Measurements from ENCODE around the gene PRKG2.

PRKG2 gene

DNA sequence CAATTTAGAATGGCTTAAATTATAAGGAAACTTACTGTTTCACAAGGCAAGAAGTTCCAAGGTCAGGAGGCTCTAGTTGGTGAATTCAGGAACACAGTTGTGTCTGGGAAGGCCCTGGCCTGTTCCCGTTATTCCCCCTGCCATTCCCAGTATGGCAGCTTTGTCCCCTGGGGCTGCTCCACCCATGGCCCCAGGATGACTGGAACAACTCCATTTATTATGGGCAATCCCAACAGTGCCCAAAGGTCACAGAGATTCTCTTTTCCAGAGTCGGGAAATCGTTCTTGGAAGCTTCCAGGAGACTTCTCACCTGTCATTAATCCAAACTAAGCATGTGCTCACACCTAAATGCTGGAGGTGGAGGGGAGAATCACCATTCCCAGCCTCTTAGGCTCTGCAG is 2.8 kb upstream of the PRKG2 start:
- in situ Hi-C loops (cut with HindIII; ENCODE audit: low sequenced_read_pairs): no loop called here

DNA sequence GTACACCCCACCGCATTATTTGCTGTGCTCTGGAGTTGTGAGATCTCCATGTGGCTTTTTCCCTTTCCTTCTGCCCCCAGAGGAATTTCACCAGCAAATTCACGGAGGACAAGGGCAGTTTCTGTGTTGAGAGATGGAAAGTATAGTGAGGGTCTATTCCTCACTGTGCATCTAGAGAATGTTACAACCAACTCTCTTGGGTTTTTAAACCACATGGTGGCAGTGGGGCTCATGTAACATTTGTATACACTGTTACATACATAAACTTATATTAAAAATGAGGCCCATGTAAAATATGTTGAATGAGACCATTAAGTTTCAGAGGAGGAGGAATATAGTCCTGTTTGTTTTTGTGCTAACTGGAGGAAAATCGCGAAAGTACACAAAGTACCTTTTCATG is 909 bp upstream of the PRKG2 start:
- in situ Hi-C loops (cut with HindIII; ENCODE audit: low sequenced_read_pairs): no loop called here

DNA sequence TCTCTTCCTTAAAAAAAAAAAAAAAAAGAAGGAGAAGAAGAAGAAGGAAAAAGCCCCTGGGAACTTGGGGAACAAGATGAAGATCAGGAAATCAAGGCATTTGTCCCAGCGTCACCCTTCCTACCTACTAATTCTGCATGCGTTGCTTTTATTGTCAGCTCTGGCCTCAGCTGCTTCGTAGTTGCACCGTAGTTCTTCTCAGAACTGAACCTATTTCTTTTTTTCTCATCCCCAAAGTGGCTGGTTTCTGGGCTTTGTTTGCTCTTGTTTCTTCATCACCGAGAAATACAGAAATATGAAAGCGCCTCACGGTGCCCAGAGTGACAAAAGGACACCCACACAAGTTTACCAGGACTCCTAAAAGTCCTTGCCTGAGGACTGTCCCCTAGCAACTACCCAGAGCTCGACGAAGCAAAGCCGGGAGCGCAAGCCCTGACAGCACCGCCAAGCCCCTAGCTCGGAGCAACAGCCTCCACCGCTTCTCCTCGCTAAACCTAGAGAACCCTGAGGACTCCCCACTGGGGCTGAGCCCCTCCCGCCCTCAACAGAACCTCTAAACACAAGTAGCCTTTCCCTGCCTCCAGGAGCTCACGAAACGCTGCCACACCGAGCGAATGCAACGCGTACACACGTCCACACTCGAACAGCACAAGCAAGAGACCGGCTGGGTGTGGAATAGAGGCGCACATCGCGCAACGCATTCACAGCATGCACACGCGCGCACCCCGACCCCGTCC is 710 bp downstream of the PRKG2 start:
- in situ Hi-C loops (cut with HindIII; ENCODE audit: low sequenced_read_pairs): no loop called here

DNA sequence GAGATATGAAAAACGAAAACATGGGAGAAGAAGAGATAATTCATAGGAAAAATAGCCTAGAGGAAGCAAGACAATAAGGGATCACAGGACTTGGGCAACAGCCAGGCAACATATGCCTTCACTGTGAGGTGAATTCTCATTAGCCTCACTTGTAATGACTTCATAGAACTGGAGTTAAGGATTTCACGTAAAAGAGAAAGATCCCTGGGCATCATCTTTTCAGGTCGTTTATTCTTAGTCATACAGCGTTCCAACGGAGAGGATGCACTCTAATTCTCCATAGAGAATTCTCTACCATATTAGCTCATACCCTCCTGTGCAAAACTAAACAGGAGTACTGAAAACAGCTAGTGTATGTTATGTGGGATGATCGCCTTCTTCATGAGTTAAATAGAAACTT is 1.4 kb downstream of the PRKG2 start:
- in situ Hi-C loops (cut with HindIII; ENCODE audit: low sequenced_read_pairs): no loop called here

GRCh38 chr4:81211956-81212355 is 3.1 kb downstream of the PRKG2 start:
- in situ Hi-C loops (cut with HindIII; ENCODE audit: low sequenced_read_pairs): no loop called here

DNA sequence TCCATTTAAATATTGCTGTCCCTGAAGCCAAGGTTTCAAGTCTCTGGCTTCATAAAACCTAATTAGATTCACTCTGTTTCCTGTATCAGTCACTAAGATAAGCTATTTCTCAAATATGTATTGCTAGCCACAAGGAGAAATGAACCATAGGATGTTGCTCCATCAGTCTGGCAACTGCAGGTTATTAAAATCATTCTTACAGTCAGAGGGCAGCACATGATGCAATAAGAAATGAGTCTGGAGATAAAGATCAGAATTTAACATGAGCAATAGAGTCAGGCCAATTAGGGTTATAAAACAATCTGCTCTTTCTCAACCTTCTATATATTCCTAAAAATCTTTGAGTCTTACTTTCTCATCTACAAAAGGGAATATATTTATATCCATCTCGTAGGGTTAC is 7.2 kb downstream of the PRKG2 start:
- in situ Hi-C loops (cut with HindIII; ENCODE audit: low sequenced_read_pairs): no loop called here

GRCh38 chr4:81205302-81205701 is 9.7 kb downstream of the PRKG2 start:
- in situ Hi-C loops (cut with HindIII; ENCODE audit: low sequenced_read_pairs): no loop called here

GRCh38 chr4:81204571-81204970 is 10.5 kb downstream of the PRKG2 start:
- in situ Hi-C loops (cut with HindIII; ENCODE audit: low sequenced_read_pairs): no loop called here

DNA sequence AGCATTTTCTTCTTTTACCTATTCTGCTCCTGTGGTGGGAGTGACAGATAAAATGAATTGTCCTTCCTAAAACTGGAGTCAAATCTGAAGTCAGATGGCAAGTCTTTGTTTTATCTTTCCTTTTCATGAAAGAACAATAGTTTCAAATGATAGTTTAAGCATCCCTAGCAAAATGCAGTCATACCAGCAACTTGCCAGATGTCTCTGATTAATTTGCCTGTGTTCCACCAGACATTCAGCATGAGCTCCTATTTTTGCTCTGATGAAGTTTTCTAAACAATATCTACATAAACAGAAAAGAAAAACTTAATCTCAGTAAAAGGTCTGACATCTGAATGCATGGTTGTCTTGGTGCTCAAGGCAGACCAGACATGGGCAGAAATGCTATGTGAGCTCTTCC is 15.2 kb downstream of the PRKG2 start:
- in situ Hi-C loops (cut with HindIII; ENCODE audit: low sequenced_read_pairs): no loop called here

DNA sequence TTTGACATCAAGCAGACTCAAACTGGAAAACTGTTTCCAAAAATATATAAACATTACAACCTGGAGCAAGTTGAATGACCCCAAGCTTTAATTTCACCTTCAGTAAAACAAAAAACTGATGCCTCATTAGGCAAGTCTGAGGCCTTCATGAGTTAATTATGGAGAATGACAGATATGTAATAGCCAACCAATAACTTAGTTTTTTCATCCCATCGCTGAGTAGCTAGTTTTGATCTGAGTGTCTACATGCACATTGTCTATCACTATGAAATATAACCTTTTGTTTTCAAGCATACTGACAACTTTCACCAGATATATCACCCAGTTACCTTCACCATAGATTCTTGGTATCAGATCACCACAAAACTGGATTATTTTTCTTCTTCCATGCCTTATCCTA is 16.4 kb downstream of the PRKG2 start:
- in situ Hi-C loops (cut with HindIII; ENCODE audit: low sequenced_read_pairs): no loop called here

DNA sequence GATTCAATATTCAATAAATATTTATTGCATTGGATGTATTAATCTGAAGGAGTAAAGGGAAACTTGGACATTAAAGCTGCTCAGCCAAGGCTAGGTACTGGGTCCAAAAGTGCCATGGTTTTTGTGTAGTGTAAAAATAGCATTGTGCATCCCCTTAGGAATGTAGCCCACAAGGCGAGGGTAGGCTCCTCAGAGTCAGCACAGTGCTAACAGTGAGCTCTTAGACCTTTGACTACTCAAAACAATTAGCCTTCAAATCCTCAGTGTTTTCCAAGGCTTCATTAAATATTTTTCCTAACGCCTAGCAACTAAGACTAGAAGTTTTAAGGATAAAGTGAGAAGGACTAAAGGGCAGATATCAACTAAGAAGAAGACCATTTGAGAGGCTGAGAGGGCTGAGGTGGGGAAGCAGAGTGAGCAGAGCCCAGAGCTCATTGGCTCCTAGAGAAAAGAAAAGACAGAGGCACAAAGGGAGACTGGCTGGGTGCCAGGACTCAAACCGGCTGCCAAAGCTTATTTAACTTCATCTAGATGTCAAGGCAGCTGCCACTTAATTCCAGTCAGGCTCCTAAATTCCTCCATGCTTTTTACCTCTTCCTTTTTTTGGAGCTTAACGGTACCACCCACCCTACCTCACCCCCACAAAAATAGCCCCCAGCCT is 17.0 kb downstream of the PRKG2 start:
- in situ Hi-C loops (cut with HindIII; ENCODE audit: low sequenced_read_pairs): no loop called here

GRCh38 chr4:81196126-81196650 is 18.8 kb downstream of the PRKG2 start:
- in situ Hi-C loops (cut with HindIII; ENCODE audit: low sequenced_read_pairs): no loop called here

- in situ Hi-C loops (cut with HindIII; ENCODE audit: low sequenced_read_pairs): no loop called here
Measured at GRCh38 chr4:81195475-81195874, 19.5 kb downstream of the PRKG2 start.

DNA sequence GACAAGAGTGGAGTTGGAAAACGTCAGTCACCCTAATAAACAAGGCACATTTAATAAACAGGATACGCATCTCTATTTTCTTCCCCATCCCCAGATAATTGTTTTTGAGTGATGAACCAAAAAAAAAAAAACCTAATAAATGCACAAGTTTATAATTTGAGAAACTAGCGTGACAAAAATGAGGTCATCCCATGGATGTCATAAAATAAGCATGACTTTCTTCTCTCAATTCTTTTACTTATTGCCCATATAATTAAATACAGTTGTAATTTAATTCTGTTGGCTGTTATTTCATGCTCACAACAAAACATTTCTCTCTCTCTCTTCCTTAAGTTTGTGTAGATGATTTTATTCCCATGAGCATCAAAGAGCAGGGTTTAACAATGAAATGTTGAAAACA is 20.7 kb downstream of the PRKG2 start:
- in situ Hi-C loops (cut with HindIII; ENCODE audit: low sequenced_read_pairs): no loop called here

GRCh38 chr4:81180916-81181315 is 34.1 kb downstream of the PRKG2 start:
- in situ Hi-C loops (cut with HindIII; ENCODE audit: low sequenced_read_pairs): no loop called here

DNA sequence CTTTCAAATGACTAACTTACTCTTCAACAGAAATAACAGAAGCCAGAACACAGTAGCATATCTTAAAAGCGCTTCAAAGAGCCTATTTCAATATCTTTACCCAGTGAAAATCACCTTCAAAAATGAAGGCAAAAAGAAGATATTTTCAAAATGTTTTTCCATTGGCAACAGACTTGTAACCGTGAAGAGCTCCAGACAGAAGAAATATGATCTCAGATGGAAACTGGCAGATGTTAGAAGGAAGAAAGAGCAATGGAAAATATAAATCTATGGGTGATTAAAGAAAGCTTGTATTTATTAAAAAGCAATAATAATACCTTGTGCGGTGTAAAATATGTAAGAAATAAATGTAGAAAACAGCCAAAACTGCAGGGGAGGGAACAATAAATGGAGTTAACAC is 35.7 kb downstream of the PRKG2 start:
- in situ Hi-C loops (cut with HindIII; ENCODE audit: low sequenced_read_pairs): no loop called here

- in situ Hi-C loops (cut with HindIII; ENCODE audit: low sequenced_read_pairs): no loop called here
Measured at GRCh38 chr4:81173213-81173612, 41.8 kb downstream of the PRKG2 start.

GRCh38 chr4:81166458-81167160 is 48.4 kb downstream of the PRKG2 start:
- in situ Hi-C loops (cut with HindIII; ENCODE audit: low sequenced_read_pairs): no loop called here

DNA sequence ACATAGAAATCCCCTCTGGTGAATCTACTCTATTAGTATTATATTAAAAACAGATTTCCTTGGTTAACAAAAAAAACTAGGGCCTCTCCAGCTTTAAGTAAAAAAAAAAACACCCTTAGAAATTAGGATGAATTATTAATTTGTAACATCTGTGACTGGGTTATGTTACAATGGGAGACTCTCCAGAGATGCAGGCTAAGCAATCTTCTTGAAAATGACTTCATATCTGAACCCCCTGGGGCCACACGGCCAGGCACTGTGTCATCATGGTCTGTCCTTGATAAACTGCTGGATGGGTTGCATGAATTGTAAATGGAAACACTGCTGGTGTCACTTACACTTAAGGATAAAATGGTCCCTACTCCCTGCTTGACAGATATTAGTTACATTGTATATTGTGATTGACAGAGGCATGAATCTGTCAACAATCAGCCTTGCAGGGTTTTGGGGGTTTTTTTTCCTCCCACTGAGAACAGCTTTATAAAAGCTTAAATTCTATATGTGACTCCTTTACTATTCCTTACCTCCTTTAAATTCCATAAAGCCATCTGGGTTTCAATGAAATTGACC is 49.1 kb downstream of the PRKG2 start:
- in situ Hi-C loops (cut with HindIII; ENCODE audit: low sequenced_read_pairs): no loop called here

- in situ Hi-C loops (cut with HindIII; ENCODE audit: low sequenced_read_pairs): no loop called here
Measured at GRCh38 chr4:81164623-81165416, 50.2 kb downstream of the PRKG2 start.

DNA sequence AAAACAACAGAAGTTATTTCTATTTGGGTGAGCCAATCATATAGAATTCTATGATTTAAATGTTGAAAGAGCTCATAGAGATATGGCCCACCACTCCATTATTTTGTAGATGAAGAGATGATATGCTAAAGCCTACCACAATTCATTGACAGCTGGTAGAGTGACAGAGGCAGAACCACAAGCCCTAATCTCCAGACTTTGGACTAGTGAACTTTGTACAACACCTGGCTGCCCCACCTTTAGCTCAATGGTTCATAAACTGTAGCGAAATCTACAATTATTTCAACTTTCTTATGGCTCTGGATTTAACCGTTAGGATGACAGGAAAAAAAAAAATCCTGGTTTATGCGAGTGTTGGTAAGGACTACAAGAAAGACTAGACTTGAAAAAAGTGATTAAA is 50.9 kb downstream of the PRKG2 start:
- in situ Hi-C loops (cut with HindIII; ENCODE audit: low sequenced_read_pairs): no loop called here
